RWPE1 (cell line): ENCODE measurements around the gene PDE4D.

Source experiments
- CTCF ChIA-PET: fragments of 350-600 bp; sonication (Branson Sonifier 250); formaldehyde crosslinking; extraction: SDS; loops from one replicate; lab custom pipeline; 2021; lab: Yijun Ruan, JAX
- POLR2A ChIA-PET: fragments of 400-600 bp; formaldehyde crosslinking; extraction: SDS; loops from one replicate; lab custom pipeline; 2020; ENCODE audit warnings: antibody characterized with exemption; ENCODE audit not compliant: low non-redundant PET; lab: Yijun Ruan, JAX
- DNase-seq: peaks from one replicate; pipeline ENCODE4 v3.0.0; 2012; ENCODE audit warnings: low spot score
- H3K27ac ChIP-seq: fragments of 450-650 bp; 2 replicates; pipeline ENCODE4 v1.5.1; 2017
- CTCF ChIP-seq: fragments of 450-650 bp; conservative IDR thresholded peaks from 2 replicates; pipeline ENCODE4 v1.5.1; 2017; ENCODE audit warnings: low read depth, mild to moderate bottlenecking

PDE4D gene

DNA sequence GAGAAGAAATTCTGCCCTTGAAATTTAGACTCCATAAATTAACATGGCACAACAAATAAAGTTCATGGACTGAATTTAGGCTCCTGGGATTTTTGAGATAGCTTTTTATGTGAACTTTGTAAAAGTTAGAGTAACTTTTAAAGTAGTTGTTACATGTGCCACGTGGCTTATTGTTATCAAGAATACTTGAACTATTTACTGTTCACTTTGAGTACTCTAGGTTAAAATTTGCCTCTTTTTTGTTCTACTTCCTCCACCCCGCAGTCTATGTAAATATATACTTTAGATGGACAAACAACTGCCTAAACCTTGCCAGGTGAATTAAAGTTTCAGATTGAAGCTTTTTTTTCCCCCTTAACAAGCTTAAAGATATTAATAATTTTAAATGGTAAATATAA lies 852.7 kb downstream of the PDE4D start:
- DNase-seq, result no peak
- H3K27ac ChIP-seq, result no peak overlapping the region
- ChIA-PET POLR2A (no interaction called here), CTCF (interaction anchor here (0.6 kb wide), 1 partner anchor 255 kb away, joined by 3 read pairs; no protein-coding TSS in a partner anchor)
- no peak for TF ChIP-seq CTCF

- ChIA-PET POLR2A (no interaction called here), CTCF (interaction anchor here (0.6 to 0.7 kb wide), 3 partner anchors 133 to 1039 kb away, joined by 3 to 4 read pairs (median 3); no protein-coding TSS in a partner anchor)
- no peak for TF ChIP-seq CTCF
- DNase-seq, result no peak
- peak overlapping the region; percentile 63; the same call in 1 of the 2 replicates for H3K27ac ChIP-seq
These were observed 853.3 kb downstream of the PDE4D start for GRCh38 chr5:59040024-59040803.

DNA sequence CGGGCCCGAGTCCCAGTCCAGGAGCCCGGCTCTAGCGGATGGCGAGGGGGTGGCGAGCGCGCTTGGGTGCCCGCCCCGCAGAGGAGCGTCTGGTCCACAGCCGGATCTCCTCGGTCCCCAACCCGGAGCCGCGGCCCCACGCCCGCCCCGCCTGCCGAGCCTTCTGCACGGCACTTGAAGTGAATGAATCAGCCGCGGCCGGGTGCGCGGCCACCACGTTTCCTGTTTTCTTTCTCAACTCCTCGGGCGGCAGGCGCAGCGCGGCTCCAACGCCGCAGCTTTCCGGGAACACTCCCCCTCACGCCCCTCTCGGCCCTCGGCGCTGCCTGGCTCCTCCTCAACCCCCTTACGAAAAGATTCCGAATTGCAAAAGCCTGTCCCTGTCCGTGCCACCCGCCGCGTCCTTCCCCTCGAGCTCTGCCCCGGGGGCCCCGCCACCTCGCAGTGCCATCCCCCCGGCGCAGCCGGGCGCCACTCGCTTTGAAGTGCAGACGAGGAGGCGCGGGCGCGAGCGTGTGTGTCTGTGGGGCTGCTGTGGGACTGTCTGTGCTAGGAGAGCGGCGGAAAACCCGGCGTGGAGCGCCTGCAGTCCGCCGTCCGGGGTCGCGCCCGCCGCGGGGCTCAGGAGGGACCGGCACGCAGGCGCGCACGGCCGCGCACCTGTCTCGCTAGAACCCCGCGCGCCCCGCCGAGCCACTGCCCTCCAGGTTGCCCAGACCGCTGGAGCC lies 854.1 kb downstream of the PDE4D start:
- ChIA-PET POLR2A (no interaction called here), CTCF (interaction anchor here (0.6 to 0.7 kb wide), 3 partner anchors 134 to 1040 kb away, joined by 3 to 4 read pairs (median 4); no protein-coding TSS in a partner anchor)
- TF ChIP-seq CTCF, result no peak
- DNase-seq, result peak; percentile 69
- H3K27ac ChIP-seq, result peak overlapping the region; percentile 63

GRCh38 chr5:59038798-59039295 lies 854.7 kb downstream of the PDE4D start:
- DNase-seq, result no peak
- ChIA-PET POLR2A (no interaction called here), CTCF (interaction anchor here (0.5 to 0.7 kb wide), 2 partner anchors 37 to 293 kb away, joined by 4 read pairs; no protein-coding TSS in a partner anchor)
- peak overlapping the region; percentile 63 for H3K27ac ChIP-seq
- no peak for TF ChIP-seq CTCF

GRCh38 chr5:59037941-59038797 lies 855.4 kb downstream of the PDE4D start:
- H3K27ac ChIP-seq, result peak overlapping the region; percentile 63
- POLR2A ChIA-PET, result no interaction called here
- CTCF ChIA-PET, result interaction anchor here (0.5 kb wide), 1 partner anchor 38 kb away, joined by 4 read pairs; no protein-coding TSS in a partner anchor
- DNase-seq, result no peak
- no peak for TF ChIP-seq CTCF

DNA sequence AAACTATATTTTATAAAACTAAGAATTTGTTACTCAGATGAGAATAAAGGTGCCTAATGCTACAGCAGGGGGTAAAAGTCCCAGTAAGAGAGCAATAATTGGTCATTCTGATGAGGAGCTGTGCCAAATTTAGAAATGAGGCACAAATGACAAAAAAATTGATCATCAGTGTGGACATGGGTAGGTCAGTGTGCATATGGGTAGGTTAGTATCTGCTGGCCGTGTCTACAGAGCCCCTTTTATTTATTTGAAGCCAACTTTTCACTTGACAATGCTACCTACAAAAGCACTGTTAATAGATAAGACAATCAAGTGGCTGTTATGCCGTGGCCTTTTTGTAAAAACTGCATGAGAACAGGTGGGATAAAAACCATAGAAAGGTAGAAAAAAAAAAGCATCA lies 856.1 kb downstream of the PDE4D start:
- no peak overlapping the region for H3K27ac ChIP-seq
- CTCF ChIA-PET, result no interaction called here
- no peak for DNase-seq
- no peak for TF ChIP-seq CTCF
- POLR2A ChIA-PET, result no interaction called here
